ENCODE measurements around the gene PLCXD3.
"Not testable (repeated sequence)": the region's sequence is repeated elsewhere in the genome, so short reads cannot be mapped to it uniquely, and the experiment has no call there.

PLCXD3 gene

GRCh38 chr5:41482715-41483114 is 27.7 kb downstream of the PLCXD3 start:
- no peak for DNase-seq

GRCh38 chr5:41482173-41482572 is 28.2 kb downstream of the PLCXD3 start:
- no peak for DNase-seq

GRCh38 chr5:41471571-41472208 is 38.7 kb downstream of the PLCXD3 start:
- DNase-seq: not testable (repeated sequence)

GRCh38 chr5:41465493-41466171 is 44.8 kb downstream of the PLCXD3 start:
- no peak for DNase-seq

- no peak for DNase-seq
Observed at GRCh38 chr5:41459557-41459956, 50.8 kb downstream of the PLCXD3 start.

GRCh38 chr5:41457094-41457493 is 53.3 kb downstream of the PLCXD3 start:
- DNase-seq: no peak

- no peak for DNase-seq
Observed at GRCh38 chr5:41452506-41452905, 57.9 kb downstream of the PLCXD3 start.

- DNase-seq: no peak
Observed at GRCh38 chr5:41447650-41448510, 62.5 kb downstream of the PLCXD3 start.

- no peak for DNase-seq
Observed at GRCh38 chr5:41445937-41446563, 64.4 kb downstream of the PLCXD3 start.

- no peak for DNase-seq
Observed at GRCh38 chr5:41435276-41435675, 75.1 kb downstream of the PLCXD3 start.

- no peak for DNase-seq
Observed at GRCh38 chr5:41433552-41434181, 76.7 kb downstream of the PLCXD3 start.

GRCh38 chr5:41432481-41433253 is 77.7 kb downstream of the PLCXD3 start:
- no peak for DNase-seq

GRCh38 chr5:41427505-41427904 is 82.9 kb downstream of the PLCXD3 start:
- no peak for DNase-seq

- no peak for DNase-seq
Observed at GRCh38 chr5:41425736-41426135, 84.7 kb downstream of the PLCXD3 start.

GRCh38 chr5:41420492-41421067 is 89.8 kb downstream of the PLCXD3 start:
- DNase-seq: no peak

GRCh38 chr5:41418220-41419031 is 92.0 kb downstream of the PLCXD3 start:
- no peak for DNase-seq

GRCh38 chr5:41416336-41416735 is 94.1 kb downstream of the PLCXD3 start:
- no peak for DNase-seq

GRCh38 chr5:41415242-41415641 is 95.2 kb downstream of the PLCXD3 start:
- no peak for DNase-seq

GRCh38 chr5:41414598-41414997 is 95.8 kb downstream of the PLCXD3 start:
- DNase-seq: no peak

- no peak for DNase-seq
Observed at GRCh38 chr5:41413074-41413473, 97.3 kb downstream of the PLCXD3 start.

- no peak for DNase-seq
Observed at GRCh38 chr5:41412496-41412895, 97.9 kb downstream of the PLCXD3 start.
